Suppressor macrophage (primary cell): ENCODE data around the gene LUC7L3.
"Not testable (repeated sequence)": the region's sequence is repeated elsewhere in the genome, so short reads cannot be mapped to it uniquely, and the experiment has no call there.

Experiments used
- DNase-seq, 4 experiments: peaks; one replicate each; pipeline ENCODE4 v3.0.0-alpha.2; 2020 to 2022

The LUC7L3 gene

DNA sequence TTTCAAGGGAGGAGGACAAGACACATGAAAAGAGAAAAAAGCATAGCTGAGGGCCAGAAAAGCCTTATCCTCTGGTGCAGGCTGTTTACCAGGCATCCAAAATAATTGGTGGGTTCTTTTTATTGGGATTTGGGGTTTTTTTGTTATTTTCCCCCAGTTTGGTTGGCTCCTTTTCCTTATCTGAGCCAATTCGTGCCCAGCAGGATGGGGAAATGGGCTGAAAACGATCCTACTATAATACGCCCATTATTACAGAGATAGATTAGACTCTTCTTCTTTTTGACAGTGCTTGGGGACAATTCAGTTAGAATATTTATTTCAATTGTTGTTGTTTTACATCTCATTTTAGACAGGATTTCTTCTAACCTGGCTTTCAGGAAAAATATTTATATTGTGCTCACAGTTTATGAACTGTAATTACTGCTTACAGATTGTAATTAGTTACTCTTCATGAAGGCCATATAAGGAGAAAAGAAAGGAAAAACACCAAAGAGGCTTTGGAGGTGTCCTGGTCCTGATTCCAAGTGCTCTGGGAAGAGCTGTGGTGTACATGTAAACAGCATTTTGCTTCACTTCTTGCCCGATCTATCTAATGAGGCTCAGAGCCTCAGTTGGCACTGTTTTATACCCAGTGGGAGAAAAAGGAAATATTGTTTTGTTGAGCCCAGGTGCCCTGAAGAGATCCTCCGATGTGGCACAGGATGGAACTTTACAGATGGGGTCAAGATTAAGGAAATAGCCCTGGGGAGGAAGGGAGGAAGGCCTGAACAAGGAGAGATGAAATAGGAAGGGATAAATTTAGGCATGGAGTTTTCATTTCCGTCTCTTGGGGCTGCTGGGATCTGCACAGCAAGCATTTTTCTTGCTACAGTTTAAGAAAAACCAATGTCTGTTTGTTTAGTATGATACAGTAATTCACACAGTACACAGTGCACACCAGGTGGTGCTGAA is 11.1 kb upstream of the LUC7L3 start:
- DNase-seq: peak; percentile 18 to 69 (median 48)

GRCh38 chr17:50709053-50709452 is 10.3 kb upstream of the LUC7L3 start:
- not testable (repeated sequence) for DNase-seq

DNA sequence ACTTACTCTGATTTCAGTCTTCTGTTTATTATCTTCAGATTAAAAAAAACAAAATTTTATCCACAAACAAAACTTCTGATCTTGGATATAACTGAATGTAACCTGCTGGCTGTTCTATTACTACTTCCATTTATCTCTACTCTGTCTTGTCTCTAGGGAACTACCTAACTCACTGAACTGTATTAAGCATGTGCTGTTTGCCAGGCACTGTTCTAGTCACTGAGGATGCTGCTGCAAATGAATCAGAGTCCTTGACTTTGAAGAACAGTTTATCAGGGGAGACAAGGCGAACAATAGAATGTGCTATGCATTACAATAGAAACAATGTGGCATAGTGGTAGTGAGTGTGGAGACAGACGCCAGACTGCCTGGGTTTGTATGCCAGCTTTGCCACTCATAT is 9.4 kb upstream of the LUC7L3 start:
- DNase-seq: no peak

DNA sequence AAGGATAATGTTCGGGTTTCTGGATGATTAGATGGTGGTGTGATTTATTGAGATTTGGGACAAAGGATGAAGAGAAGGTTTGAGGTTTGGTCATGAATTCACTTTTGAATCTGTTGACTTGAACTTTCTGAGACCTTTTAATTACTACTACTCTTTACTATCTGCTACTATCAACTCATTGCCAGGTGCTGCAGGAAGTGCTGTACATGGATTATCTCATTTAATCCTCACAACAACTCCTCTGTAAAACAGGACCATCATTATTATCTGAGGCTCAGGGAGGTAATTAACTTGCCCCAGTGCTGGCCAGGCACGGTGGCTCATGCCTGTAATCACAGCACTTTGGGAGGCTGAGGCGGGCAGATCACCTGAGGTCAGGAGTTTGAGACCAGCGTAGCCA is 8.8 kb upstream of the LUC7L3 start:
- DNase-seq: no peak

DNA sequence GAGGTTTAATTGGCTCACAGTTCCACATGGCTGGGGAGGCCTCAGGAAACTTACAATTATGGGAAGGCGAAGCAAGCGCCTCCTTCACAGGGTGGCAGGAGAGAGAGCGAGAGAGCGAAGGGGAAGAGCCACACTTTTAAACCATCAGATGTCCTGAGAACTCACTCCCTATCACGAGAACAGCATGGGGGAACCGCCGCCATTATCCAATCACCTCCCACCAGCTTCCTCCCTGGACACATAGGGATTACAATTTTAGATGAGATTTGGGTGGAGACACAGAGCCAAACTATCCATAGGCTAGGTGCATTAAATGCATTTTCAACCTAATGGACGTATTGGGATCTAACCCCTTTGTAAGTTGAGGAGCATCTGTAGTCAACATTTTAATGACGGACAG is 6.8 kb upstream of the LUC7L3 start:
- no peak for DNase-seq

DNA sequence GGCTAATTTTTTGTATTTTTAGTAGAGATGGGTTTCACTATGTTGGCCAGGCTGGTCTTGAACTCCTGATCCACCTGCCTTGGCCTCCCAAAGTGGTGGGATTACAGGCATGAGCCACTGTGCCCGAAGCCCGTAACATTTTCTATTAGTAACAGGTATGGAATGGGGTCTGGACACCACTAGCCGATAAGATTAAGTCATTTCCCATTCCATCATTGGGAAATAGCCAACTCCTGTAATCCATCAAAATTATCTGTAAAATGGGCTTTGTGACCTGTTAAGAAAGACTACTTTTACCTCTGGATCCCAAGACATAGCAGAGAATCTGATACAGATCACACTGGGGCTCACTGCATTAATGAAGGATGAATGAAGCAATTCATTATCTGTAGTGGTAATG is 3.9 kb upstream of the LUC7L3 start:
- no peak for DNase-seq

- no peak for DNase-seq
These were observed 756 bp downstream of the LUC7L3 start for GRCh38 chr17:50719924-50720794.

DNA sequence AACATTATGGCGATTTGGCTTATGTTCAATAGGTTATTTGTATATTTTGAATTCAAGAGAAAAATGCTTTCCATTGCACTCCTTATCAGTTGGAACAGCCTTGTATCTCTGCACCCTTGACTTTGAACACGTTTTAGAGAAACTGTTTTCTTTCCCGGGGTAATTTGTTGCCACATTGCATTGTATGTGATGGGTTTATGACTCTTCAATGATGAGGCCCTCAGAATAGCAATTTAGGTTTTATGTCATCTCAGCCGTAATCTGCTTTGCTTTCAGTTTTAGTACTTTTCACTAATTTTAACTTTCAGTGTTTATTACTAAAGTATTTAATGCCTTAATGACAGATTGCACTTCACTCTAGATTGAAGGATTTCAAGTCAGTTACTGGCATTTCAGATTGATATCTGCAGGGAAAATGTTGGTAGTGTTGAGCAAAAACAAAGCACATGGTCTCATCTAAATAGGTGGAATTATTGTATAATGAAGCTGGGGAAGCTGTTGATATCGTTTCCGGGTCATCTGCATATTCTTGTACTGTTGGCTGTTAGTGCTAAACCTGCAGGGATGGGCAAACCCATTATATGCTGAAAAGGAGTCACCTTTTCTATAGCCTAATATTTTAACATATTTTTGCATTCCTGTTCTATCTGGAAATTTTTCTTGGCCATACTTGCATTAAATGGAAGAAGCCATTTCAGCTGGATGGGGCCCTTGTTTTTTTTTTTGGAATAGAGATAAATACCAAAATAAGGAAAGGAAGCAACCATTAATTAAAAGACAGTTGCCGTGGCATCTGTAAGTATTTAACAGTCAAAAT is 2.0 kb downstream of the LUC7L3 start:
- peak in 1 of 4 experiments; percentile 29 for DNase-seq

GRCh38 chr17:50722746-50723145 is 3.3 kb downstream of the LUC7L3 start:
- no peak for DNase-seq

GRCh38 chr17:50724622-50725021 is 5.2 kb downstream of the LUC7L3 start:
- not testable (repeated sequence) for DNase-seq

DNA sequence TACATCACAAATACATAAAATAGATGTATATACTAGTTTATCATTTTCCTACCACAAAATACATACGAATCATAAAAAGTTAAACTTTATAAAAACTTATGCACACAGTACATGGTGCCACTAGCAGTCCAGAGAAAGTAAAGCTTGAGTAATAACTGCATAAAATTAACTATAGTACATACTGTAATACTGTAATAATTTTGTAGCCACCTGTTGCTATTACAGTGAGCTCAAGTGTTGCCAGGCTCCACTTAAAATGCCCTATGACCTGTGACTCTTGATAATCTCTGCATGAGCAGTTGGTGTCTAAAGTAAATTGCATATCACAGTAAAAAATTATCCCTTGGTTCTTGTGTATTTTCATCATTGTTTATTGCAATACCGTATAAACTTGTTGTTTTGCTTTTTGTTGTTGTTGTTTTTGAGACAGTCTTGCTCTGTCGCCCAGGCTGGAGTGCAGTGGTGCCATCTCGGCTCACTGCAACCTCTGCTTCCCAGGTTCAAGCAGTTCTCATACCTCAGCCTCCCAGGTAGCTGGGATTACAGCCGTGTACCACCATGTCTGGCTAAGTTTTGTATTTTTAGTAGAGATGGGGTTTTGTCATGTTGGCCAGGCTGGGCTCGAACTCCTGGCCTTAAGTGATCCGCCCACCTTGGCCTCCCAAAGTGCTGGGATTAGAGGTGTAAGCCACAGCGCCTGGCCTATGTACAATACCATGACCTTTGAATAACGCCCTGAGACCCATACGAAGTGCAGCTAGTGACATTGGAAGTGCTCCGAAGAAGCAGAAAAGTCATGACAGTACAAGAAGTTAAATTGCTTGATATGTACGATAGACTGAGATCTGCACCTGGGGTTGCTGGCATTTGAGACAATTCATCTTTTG is 6.6 kb downstream of the LUC7L3 start:
- no peak for DNase-seq

DNA sequence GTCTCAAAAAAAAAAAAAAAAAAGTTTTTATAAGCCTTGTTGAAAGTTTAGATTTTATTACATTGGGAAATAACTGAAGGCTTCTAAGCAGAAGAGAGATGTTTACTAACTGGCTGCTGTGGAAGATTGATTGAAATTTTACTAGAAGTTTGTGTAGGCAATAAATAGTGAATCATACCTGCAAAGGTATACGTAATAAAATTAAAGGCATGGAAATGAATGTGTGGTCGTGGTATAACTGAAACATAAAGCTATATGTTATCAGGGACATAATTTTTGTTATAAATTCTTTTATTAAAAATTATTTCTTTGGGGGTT is 8.7 kb downstream of the LUC7L3 start:
- DNase-seq: no peak

DNA sequence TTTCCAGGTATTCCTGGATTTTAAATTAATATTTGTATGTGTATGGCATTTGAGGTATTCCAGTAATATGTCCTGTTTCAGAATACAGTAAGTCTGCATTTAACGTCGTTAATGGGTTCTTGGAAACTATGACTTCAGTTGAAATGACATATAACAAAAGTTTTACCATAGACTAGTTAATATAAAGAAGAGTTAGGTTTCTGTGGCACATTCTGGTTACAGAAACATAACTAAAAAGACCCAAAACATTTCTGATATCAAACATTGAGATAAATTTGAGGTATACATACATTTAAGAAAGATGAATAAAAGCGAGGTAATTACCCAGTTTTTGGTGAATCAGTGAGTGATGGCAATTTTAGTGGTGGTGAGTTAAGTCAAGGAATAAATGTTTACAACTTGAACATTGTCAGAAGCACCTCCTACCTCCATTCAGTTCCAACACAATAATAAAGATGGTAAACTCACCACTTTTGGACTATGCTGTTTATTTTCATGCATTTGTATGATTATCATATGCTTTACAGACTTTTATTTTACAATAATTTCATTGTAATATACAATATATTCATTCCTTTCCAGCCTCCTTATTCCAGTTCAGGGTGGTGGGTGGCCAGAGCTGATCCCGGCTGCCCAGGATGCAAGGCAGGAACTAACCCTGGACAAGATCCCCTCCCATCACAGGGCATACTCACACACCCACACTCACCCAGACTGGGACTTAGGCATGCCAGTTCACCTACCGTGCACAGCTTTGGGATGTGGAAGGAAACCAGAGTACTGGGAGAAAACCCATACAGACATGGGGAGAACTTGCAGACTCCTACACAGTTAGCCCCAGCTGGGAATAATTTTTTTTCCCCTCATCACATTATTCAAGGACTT is 9.7 kb downstream of the LUC7L3 start:
- peak in 1 of 4 experiments; percentile 22 for DNase-seq

DNA sequence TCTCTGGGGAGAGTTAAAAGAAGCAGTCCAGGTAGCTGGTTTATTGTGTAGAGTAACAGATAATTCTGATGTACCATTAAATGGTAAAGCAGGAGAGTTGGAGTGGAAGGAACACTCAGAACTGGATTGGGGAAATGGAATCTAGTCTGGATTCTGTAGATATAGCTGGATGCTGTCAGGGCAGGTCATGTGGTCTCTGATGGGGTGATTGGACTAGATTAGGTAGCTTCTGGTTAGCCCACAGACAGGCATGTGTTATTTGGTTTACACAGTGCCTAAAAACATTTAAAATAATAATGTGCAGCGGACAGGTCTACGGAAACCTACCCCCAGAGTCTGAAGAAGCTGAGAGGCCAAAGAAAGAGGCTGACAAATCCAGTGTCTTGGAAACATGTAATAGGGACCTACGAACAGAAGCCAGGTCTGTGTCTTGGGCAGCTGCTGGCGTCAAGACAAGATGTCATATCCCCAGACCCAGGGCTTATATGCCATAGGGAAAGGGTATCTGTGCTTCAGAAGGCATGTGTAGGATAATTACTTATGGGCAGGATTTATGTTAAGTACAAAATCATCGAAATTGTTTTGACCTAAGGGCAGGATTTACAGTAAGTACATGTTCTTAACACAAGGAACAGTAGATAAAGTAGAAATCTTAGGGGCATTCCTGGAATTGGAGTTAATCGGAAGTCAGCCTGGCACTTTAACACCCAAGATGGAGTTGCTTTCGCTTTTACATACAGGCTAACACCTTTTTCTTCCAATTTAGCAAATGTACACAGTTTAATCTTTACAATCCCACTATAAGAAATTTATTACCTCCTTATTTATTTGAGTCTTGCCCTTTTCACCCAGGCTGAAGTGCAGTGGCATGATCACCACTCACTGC is 12.4 kb downstream of the LUC7L3 start:
- no peak for DNase-seq

DNA sequence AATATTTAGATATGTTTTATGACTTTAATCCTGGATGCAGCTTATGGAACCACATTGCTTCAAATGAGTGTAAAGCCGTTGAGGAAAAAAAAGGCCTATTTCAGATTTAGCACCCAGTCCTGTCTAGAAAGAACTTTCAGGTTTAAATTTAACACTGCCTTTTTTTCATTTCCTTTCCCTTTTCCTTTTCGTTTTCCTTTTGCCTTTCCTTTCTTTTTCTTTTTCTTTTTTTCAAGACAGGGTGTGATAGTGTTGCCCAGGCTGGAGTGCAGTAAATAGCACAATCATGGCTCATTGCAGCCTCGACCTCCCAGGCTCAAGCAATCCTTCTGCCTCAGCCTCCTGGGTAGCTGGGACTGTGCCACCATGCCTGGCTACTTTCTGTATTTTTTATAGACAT is 15.9 kb downstream of the LUC7L3 start:
- no peak for DNase-seq

GRCh38 chr17:50737118-50737698 is 17.8 kb downstream of the LUC7L3 start:
- DNase-seq: no peak

DNA sequence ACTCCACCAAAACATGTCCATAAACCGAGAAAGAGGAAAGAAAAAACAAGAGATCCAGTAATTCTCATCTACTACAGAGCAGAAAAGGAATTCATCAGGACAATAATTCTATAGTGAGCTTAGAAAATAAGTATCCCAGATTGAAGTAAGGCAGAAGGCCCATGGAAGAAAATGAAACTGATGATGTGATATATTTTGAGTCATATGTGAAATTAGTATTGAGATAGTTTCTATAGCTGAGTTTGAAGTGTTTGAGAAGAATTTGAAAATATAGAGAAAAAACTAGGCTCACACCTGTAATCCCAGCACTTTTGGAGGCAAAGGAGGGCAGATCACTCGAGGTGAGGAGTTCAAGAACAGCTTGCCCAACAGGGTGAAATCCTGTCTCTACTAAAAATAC is 19.7 kb downstream of the LUC7L3 start:
- no peak for DNase-seq

- DNase-seq: no peak
These were observed 26.2 kb downstream of the LUC7L3 start for GRCh38 chr17:50745631-50746030.

- no peak for DNase-seq
These were observed 29.8 kb downstream of the LUC7L3 start for GRCh38 chr17:50749245-50749644.
